Measurements from ENCODE around the gene FAM9B.
"Not testable (repeated sequence)": the region's sequence is repeated elsewhere in the genome, so short reads cannot be mapped to it uniquely, and the experiment has no call there.

Gene FAM9B

DNA sequence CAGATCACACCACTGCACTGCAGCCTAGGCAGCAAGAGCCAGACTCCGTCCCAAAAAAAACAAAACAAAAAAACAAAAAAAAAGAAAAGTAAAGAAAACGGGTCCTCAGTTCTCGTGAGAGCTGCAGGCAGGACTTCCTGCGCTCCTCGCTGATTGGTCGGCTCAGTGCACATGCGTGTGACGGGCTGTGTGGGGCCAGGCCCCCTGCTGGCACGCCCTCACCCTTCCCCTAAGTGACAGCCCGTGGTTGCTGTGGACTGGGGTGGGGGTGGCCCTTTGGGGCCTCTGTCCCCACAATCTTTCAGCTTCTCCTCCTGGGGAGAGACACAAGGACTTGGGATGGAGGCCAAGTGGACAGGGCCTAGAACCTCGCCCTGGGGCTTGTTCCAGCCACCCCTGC lies at the start of gene FAM9B:
FAM9B (minus strand) TSS at position 139 of the 400 bp plus-strand sequence. CDS start 1,141 bp downstream, outside the sequence.
- DNase-seq (ENCODE audit: low read depth in 2 of 2): no peak

- DNase-seq (ENCODE audit: low read depth in 2 of 2): no peak
Observed at GRCh38 chrX:9081271-9081670, 47.3 kb upstream of the FAM9B start.

- no peak for DNase-seq (ENCODE audit: low read depth in 2 of 2)
Observed at GRCh38 chrX:9074326-9074725, 40.4 kb upstream of the FAM9B start.

DNA sequence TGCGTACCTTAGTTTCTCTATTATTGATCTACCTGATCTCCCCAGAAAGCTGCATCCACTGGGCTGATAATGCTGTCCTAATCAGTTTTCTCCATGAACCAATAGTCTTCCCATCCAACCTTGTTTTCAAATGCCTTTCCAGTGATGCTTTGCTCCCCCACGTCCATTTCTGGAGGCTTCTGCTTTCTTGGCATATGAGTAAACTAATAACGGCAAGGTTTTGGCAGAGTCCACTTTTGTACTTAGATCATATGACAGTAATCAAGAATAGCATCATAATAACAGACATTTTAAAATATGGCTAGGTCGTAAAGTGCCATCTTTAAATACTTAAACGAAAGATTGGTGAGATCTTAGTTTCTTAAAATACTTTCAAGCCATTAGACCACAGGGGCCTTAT lies 38.4 kb upstream of the FAM9B start:
- no peak for DNase-seq (ENCODE audit: low read depth in 2 of 2)

GRCh38 chrX:9071031-9071650 lies 37.2 kb upstream of the FAM9B start:
- no peak for DNase-seq (ENCODE audit: low read depth in 2 of 2)

- no peak for DNase-seq (ENCODE audit: low read depth in 2 of 2)
Observed at GRCh38 chrX:9069573-9069972, 35.6 kb upstream of the FAM9B start.

DNA sequence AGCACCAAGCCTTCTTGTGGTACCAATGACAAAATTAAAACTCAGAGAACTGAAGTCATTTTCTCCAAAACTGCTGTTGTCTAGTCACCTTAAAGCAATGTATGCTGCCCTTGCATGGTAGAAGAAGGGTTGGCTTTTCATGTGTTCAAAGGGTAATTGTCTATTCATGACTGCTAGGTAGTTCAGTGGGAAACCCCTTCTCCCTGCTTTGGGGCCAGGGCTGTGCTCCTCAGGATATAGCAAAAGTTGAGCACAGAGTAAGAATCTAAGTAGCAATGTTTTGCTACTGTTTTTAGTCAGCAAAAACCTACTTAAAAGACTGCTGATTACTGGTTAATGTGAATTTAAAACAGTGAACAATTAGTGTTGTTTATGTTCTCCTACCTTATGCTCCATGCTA lies 30.8 kb upstream of the FAM9B start:
- no peak for DNase-seq (ENCODE audit: low read depth in 2 of 2)

- no peak for DNase-seq (ENCODE audit: low read depth in 2 of 2)
Observed at GRCh38 chrX:9062641-9063040, 28.7 kb upstream of the FAM9B start.

- no peak for DNase-seq (ENCODE audit: low read depth in 2 of 2)
Observed at GRCh38 chrX:9055354-9055753, 21.4 kb upstream of the FAM9B start.

GRCh38 chrX:9052081-9052480 lies 18.2 kb upstream of the FAM9B start:
- DNase-seq (ENCODE audit: low read depth in 2 of 2): no peak

GRCh38 chrX:9050331-9050730 lies 16.4 kb upstream of the FAM9B start:
- no peak for DNase-seq (ENCODE audit: low read depth in 2 of 2)

DNA sequence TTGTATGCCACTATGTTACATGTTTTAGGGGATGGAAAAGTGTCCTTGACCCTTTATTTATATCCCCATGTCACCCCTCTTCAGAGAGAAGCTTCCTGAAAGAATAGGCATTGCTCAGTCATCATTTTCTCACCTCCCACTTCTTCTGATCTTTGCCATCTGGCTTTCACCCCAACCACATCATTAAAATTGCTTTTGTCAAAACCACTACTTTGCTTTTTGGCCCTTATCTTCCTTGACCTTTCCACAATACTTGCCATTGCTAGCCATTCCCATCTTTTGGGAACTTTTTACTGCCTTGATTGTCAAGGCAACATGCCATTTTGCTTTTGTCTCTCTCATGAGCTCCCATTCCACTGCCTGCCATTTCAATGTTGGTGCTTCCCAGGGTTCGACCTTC lies 14.9 kb upstream of the FAM9B start:
- no peak for DNase-seq (ENCODE audit: low read depth in 2 of 2)

GRCh38 chrX:9038244-9038643 lies 4.3 kb upstream of the FAM9B start:
- DNase-seq (ENCODE audit: low read depth in 2 of 2): no peak

- no peak for DNase-seq (ENCODE audit: low read depth in 2 of 2)
Observed at GRCh38 chrX:9037296-9037695, 3.4 kb upstream of the FAM9B start.

- no peak for DNase-seq (ENCODE audit: low read depth in 2 of 2)
Observed at GRCh38 chrX:9033586-9033985, 341 bp downstream of the FAM9B start.

GRCh38 chrX:9033179-9033578 lies 748 bp downstream of the FAM9B start:
- no peak for DNase-seq (ENCODE audit: low read depth in 2 of 2)

- DNase-seq (ENCODE audit: low read depth in 2 of 2): no peak
Observed at GRCh38 chrX:9023293-9023692, 10.6 kb downstream of the FAM9B start.

DNA sequence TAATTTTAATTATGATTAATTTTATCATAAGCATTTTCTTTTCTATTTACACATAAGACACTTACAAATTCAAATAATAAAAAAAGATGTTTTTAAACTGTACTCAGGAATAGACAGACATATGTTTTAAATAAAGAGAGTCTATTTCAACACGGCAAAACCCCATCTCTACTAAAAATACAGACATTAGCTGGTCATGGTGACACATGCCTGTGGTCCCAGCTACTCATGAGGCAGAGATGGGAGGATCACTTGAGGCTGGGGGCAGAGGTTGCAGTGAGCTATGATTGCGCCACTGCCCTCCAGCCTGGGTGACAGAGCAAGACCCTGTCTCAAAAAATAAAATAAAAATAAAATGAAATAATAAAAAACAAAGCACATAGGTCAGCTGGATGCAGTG lies 14.8 kb downstream of the FAM9B start:
- no peak for DNase-seq (ENCODE audit: low read depth in 2 of 2)

DNA sequence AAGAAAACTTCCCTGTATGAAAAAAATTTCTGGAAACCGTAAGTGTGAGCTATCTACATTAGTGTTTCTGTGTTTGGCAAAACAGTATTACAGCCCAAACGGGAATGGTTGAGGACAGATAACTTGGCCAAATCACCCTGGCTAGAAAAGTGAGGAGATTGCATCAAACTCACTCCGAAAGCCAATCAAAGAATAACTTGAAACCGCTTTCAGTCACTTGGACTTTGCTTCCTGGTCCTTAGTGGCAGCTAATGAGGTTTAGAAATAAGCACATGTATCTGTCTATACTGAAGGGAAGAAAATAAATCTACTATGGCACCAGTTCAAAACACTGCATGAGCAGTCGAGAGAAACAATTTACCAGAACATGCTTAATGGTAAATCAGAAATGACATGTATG lies 15.6 kb downstream of the FAM9B start:
- not testable (repeated sequence) for DNase-seq (ENCODE audit: low read depth in 2 of 2)

- no peak for DNase-seq (ENCODE audit: low read depth in 2 of 2)
Observed at GRCh38 chrX:9003041-9003440, 30.9 kb downstream of the FAM9B start.

- DNase-seq (ENCODE audit: low read depth in 2 of 2): no peak
Observed at GRCh38 chrX:8988446-8988845, 45.5 kb downstream of the FAM9B start.

DNA sequence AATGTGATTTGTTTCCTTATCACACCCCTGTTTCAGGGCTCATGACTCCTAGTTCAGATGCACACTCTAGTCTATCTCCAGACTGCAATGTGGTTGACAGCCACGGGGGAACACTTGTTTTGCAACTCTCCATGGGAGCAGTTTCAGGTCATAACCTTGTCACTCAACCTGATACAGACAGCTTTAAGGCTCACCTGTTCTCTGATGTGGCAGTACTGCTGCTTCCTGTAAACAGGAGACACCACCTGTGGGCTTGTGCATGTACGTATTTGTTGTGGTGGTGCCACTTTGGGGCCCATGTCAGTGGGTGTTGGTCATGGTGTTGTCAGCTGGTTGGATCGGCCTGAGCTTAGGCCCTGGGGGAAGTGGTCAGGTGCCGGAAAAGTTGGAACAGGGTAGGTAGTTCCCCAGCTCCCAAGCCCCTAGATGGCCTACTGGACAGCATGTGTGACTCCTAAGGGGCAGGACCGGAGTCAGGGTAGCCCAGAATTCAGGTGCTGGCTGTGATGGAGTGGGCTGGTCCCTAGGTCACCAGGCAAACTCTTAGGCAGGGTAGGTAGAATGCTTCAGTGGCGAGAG lies 46.2 kb downstream of the FAM9B start:
- no peak for DNase-seq (ENCODE audit: low read depth in 2 of 2)

- no peak for DNase-seq (ENCODE audit: low read depth in 2 of 2)
Observed at GRCh38 chrX:8984231-8984630, 49.7 kb downstream of the FAM9B start.

DNA sequence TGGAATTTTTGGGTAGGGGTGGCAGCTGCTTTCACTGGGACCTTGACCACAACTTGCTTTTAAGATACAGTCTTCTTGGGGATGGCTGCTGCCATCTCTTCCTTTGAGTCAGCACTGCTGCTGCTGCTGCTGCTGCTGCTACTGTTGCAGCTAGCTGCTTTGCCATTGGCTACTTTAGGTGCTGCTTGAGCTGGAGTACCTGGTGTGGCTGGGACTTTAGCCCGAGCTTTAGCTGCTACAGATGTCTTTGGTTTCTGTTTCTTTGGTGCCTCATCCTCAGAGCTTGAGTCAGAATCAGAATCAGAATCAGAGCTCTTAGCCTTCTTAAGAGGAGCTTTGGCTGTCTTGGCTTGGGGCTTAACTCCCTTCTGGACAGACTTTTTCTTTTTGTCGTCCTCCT lies 52.2 kb downstream of the FAM9B start:
- DNase-seq (ENCODE audit: low read depth in 2 of 2): no peak

All from stimulated activated CD8-positive, alpha-beta memory T cell treated with anti-CD3 and anti-CD28 coated beads, Interleukin-2, amount 100 ng/mL, for 48 hours (primary cell).